Common myeloid progenitor, CD34-positive (primary cell): ENCODE data around the gene TNC. TPM values are rescaled to one million over a fixed set of nuclear protein-coding genes. Genes with fewer than 3 reads are reported as not detected.

ENCODE experiments used
- CTCF ChIA-PET: fragments of 350-600 bp; sonication (Branson Sonifier 250); formaldehyde crosslinking; loops from one replicate; lab custom pipeline; 2021; ENCODE audit warnings: antibody characterized with exemption; lab: Charles Lee
- POLR2A ChIA-PET: fragments of 350-600 bp; sonication (Branson Sonifier 250); formaldehyde crosslinking; loops from one replicate; lab custom pipeline; 2021; ENCODE audit warnings: antibody characterized with exemption; lab: Charles Lee
- DNase-seq, 3 donors: peaks; one replicate each; pipeline versions ENCODE4 v3.0.0 to v3.0.0-alpha.2; 2013
- H3K27ac ChIP-seq, 2 experiments: 1 replicate in 1 of 2; 2 replicates in 1 of 2; pipeline ENCODE4 v1.7.0; 2013; ENCODE audit warnings: inconsistent platforms in 2 of 2, low read length in 2 of 2, mild to moderate bottlenecking in 2 of 2, low read depth in 1 of 2, moderate library complexity in 1 of 2; ENCODE audit not compliant: severe bottlenecking in 2 of 2, insufficient read depth in 1 of 2, poor library complexity in 1 of 2
- H3K27me3 ChIP-seq, 5 experiments: replicated peaks in 2 of 5; 1 replicate in 3 of 5; 2 replicates in 2 of 5; pipeline versions ENCODE4 v1.6.1 to v1.7.0; 2013; ENCODE audit warnings: low read length in 4 of 5, mild to moderate bottlenecking in 2 of 5, moderate library complexity in 2 of 5, inconsistent platforms in 1 of 5; ENCODE audit not compliant: insufficient read depth in 5 of 5, control insufficient read depth in 4 of 5
- H3K36me3 ChIP-seq, 4 experiments: 1 replicate in 2 of 4; 2 replicates in 2 of 4; pipeline versions ENCODE4 v1.6.1 to v1.7.0; 2013; ENCODE audit warnings: low read length in 3 of 4, control low read depth in 1 of 4, mild to moderate bottlenecking in 1 of 4; ENCODE audit not compliant: control insufficient read depth in 4 of 4, insufficient read depth in 4 of 4
- H3K4me1 ChIP-seq, 4 experiments: 1 replicate in 3 of 4; 2 replicates in 1 of 4; pipeline versions ENCODE4 v1.6.1 to v1.7.1; 2013; ENCODE audit warnings: low read length in 3 of 4, mild to moderate bottlenecking in 3 of 4, control low read depth in 1 of 4, inconsistent platforms in 1 of 4, moderate library complexity in 1 of 4; ENCODE audit not compliant: control insufficient read depth in 4 of 4, insufficient read depth in 4 of 4; ENCODE audit errors: control extremely low read depth in 1 of 4
- H3K4me3 ChIP-seq, 7 experiments: 1 replicate in 4 of 7; 2 replicates in 3 of 7; pipeline versions ENCODE4 v1.5.1 to v1.7.0; 2013; ENCODE audit warnings: mild to moderate bottlenecking in 7 of 7, low read length in 6 of 7, moderate library complexity in 6 of 7, inconsistent platforms in 2 of 7, low read depth in 2 of 7, control low read depth in 1 of 7; ENCODE audit not compliant: insufficient read depth in 4 of 7, control insufficient read depth in 1 of 7; ENCODE audit errors: extremely low read depth in 1 of 7
- H3K9me3 ChIP-seq, 5 experiments: 1 replicate in 4 of 5; 2 replicates in 1 of 5; pipeline versions ENCODE4 v1.6.1 to v1.7.1; 2013; ENCODE audit warnings: low read length in 4 of 5, mild to moderate bottlenecking in 2 of 5, inconsistent platforms in 1 of 5, low read depth in 1 of 5, moderate library complexity in 1 of 5; ENCODE audit not compliant: control insufficient read depth in 4 of 5, insufficient read depth in 2 of 5; ENCODE audit errors: control extremely low read depth in 1 of 5
- WGBS: methylation state at CpG from one replicate; pipeline ENCODE4 v1.1.5; 2013; ENCODE audit not compliant: insufficient coverage; 5-methylcytosine and 5-hydroxymethylcytosine counted together
- polyA plus RNA-seq: library from polyadenylated mRNA; unstranded; fragments of 120-200 nt; gene quantifications from one replicate; pipeline ENCODE4 v1.2.1, GENCODE V29; 2013

Gene TNC
- 0.04 TPM for polyA plus RNA-seq

DNA sequence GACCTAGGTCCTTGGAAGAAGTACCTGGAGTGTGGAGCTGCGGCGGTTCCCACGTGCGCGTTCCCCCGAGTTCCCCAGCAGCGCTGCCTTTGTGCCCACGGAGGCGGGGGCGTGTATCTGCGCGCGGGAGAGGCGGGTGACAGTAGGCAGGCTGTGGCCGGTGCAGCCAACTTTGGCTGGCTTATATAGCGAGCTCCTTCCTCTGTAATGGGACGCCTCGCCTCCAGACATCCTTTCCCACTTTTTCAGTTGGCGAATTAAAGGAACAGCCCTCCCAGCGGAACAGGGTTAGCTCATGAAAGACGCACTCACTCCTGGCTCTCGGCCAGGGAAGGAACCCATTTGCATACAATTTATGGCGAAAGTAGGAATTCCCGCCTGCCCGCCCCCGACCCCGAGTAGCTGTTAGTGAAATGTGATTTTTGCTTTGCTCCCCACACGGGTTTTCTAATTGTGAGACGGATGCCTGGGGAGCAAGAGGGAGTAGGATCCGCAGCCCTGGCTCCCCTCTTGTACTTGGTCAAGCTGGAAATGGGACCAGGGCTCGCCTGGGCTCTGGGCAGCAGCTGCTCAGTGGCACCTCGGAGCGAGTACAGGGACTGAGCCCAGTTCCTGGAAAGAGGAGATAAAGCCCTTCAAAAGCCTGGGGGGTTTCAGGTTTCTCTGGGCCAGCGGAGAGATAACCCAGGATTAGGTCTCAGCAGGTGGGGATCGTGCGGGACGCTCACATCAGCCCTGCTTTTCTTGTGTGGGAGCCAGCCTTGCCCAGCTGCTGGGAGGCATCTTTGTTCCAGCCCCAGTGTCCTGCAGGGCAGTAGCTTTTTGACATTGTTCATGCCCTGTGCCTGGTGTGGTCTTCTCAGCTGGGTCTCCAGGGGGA is at the start of gene TNC:
TSS of gene TNC (minus strand) at position 159 of the 880 bp plus-strand sequence. CDS start 27,139 bp downstream, outside the sequence.
- no peak within 1 kb of the TSS for H3K27ac ChIP-seq
- peaks cover 0 to 15% (median 5%) of the 10 kb centered on the region in 4 experiments for H3K4me1 ChIP-seq
- DNase-seq, result peak in 2 of 3 donors; percentile 7 to 29
- H3K9me3 ChIP-seq, result no peaks in the 10 kb centered on the region
- H3K27me3 ChIP-seq, result peaks cover 11 to 54% (median 29%) of the 10 kb centered on the region in 5 experiments
- ChIA-PET POLR2A (interaction anchor here (0.6 kb wide), 1 partner anchor 11 kb away, joined by 4 read pairs; no protein-coding TSS in a partner anchor), CTCF (no interaction called here)
- H3K36me3 ChIP-seq, result no peaks in the 10 kb centered on the region
- peak within 1 kb of the TSS in 5 of 7 experiments; percentile 13 to 60 (median 38) for H3K4me3 ChIP-seq
- WGBS, result under 1% methylated on average over 25 of the region's 37 CpGs

DNA sequence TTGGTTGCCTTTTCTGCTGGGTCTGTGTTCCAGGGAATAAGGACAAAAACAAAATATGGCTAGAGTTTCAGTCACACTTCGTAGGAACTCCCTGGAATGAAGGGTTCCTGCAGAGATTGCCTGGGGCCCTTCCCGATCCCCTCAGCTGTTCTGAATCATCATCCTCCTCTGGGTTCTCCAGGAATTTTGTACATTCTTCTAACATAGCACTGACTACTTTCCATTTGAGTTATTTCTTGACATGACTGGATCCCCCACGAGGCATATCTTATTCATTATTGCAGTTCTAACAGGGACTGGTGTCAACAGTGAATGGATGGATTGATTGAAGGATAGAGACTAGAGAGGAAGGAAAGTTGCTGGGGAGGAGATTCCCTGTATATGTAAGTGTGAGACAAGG is 49.2 kb upstream of the TNC start:
- CTCF ChIA-PET, result no interaction called here
- Histone ChIP-seq H3K27me3 (no peaks in the 10 kb centered on the region), H3K4me3 (no peak overlapping the region), H3K4me1 (peaks cover 0 to 8% (median 3%) of the 10 kb centered on the region in 4 experiments), H3K27ac (no peak overlapping the region), H3K36me3 (no peaks in the 10 kb centered on the region), H3K9me3 (no peaks in the 10 kb centered on the region)
- POLR2A ChIA-PET, result no interaction called here
- DNase-seq, result no peak
- 87% methylated on average over 3 of the region's 3 CpGs for WGBS

DNA sequence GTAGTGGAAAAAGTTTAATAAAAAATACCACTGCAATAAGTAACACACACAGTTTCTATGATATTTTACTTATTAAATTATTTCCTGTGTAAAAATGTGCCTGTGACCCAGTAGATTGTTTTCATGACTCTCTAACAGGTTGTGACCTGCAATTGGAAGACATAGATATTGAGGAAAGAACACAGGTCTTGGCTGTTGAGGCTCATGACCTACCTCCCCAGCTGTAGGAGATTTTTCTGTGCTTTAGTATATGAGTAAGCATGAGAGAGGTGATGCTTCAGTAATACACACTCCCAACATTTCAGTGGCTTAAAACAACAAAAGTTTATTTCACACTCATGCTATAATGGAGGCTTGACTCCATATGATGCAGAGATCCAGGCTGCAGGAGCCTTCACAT is 47.3 kb upstream of the TNC start:
- no peaks in the 10 kb centered on the region for H3K27me3 ChIP-seq
- POLR2A ChIA-PET, result no interaction called here
- CTCF ChIA-PET, result no interaction called here
- DNase-seq, result peak in 1 of 3 donors; percentile 3
- no peaks in the 10 kb centered on the region for H3K36me3 ChIP-seq
- H3K4me3 ChIP-seq, result no peak overlapping the region
- no peaks in the 10 kb centered on the region for H3K9me3 ChIP-seq
- no peak overlapping the region for H3K27ac ChIP-seq
- peaks cover 0 to 8% (median 3%) of the 10 kb centered on the region in 4 experiments for H3K4me1 ChIP-seq

DNA sequence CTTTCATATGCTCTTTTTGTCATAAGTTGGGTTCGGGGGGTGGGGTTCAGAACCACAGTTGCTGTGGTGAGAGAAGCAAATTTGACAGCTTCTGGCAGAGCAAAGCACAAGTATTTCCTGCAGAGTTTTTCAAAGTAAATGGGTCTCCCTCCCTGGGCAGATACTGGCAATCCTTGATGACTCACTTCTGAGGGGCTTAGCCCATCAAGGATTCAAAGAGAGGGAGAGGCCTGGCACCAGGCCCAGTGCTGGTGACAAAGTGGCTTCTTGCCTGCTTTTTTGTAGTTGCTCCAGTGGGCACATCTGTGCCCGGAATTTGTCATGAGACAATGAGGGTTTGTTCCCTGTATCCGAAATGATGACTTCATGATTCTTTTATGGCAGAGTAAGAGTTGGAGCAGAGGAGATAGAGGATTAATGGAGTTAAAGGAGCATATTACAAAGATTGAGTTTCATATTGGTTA is 46.6 kb upstream of the TNC start:
- peaks cover 0 to 8% (median 3%) of the 10 kb centered on the region in 4 experiments for H3K4me1 ChIP-seq
- no peaks in the 10 kb centered on the region for H3K36me3 ChIP-seq
- no peak overlapping the region for H3K27ac ChIP-seq
- H3K9me3 ChIP-seq, result no peaks in the 10 kb centered on the region
- WGBS, result 36% methylated on average over 3 of the region's 3 CpGs
- no peak overlapping the region for H3K4me3 ChIP-seq
- DNase-seq, result peak; percentile 61 to 96 (median 86)
- CTCF ChIA-PET, result no interaction called here
- POLR2A ChIA-PET, result interaction anchor here (0.6 kb wide), 1 partner anchor 1653 kb away, joined by 4 read pairs; no protein-coding TSS in a partner anchor
- no peaks in the 10 kb centered on the region for H3K27me3 ChIP-seq

DNA sequence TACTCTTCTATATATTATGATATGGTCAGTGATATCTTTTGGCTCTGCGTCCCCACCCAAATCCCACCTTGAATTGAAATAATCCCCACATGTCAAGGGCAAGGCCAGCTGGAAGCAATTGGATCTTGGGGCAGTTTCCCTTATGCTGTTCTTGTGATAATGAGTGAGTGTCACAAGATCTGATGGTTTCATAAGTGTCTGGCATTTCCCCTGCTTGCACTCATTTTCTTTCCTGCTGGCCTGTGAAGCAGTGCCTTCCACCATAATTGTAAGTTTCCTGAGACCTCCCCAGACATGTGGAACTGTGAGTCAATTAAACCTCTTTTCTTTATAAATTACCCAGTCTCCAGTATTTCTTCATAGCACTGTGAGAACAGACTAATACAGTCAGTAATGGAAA is 45.0 kb upstream of the TNC start:
- no peak overlapping the region for H3K4me3 ChIP-seq
- ChIA-PET POLR2A (no interaction called here), CTCF (no interaction called here)
- no CpG with 5 or more reads among the region's 1 CpG for WGBS
- H3K27ac ChIP-seq, result no peak overlapping the region
- no peaks in the 10 kb centered on the region for H3K27me3 ChIP-seq
- H3K9me3 ChIP-seq, result no peaks in the 10 kb centered on the region
- peaks cover 0 to 8% (median 3%) of the 10 kb centered on the region in 4 experiments for H3K4me1 ChIP-seq
- H3K36me3 ChIP-seq, result no peaks in the 10 kb centered on the region
- DNase-seq, result no peak

DNA sequence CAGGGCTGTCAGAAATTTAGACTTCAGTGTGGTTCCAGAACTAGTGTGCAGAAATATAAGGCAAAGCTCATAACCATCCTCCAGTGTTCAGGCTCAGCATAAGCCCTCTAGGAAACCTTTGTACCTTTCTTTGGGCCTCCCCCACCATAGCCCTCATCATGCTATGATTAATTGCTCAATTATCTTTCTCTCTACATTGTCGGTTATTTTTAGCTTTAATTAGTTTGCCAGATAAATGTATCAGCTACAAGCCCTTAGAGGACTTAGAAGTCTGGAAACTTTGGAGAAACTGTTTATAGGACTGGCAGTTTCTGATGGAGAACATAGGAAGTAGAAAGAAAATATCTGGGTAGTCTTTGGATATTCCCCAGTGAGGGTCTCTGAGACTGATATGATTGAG is 43.5 kb upstream of the TNC start:
- Histone ChIP-seq H3K36me3 (no peaks in the 10 kb centered on the region), H3K9me3 (no peaks in the 10 kb centered on the region), H3K27me3 (no peaks in the 10 kb centered on the region), H3K4me1 (peaks cover 0 to 8% (median 3%) of the 10 kb centered on the region in 4 experiments), H3K27ac (no peak overlapping the region), H3K4me3 (no peak overlapping the region)
- WGBS, result no CpG with 5 or more reads among the region's 1 CpG
- POLR2A ChIA-PET, result no interaction called here
- DNase-seq, result no peak
- CTCF ChIA-PET, result no interaction called here
